Activated T-helper 17 cell treated with anti-CD3 and anti-CD28 coated beads, Interleukin-2, amount 50 U/mL, for 72 hours (primary cell): ENCODE measurements around the gene GPR108. TPM values are rescaled to one million over a fixed set of nuclear protein-coding genes. Genes with fewer than 3 reads are reported as not detected.
"Not testable (repeated sequence)": the region's sequence is repeated elsewhere in the genome, so short reads cannot be mapped to it uniquely, and the experiment has no call there.

Experiments used
- ATAC-seq: fragments of 150-1000 bp; cut with Tn5 transposase; replicated peaks from 2 replicates; pipeline ENCODE4 v1.10.0; 2021; ENCODE audit warnings: mild to moderate bottlenecking, moderate library complexity
- H3K27ac Mint-ChIP-seq: one replicate; pipeline ENCODE4 v1.8.0; 2022; ENCODE audit warnings: mixed read lengths
- H3K27me3 Mint-ChIP-seq: one replicate; pipeline ENCODE4 v1.8.0; 2022; ENCODE audit warnings: mixed read lengths
- H3K36me3 Mint-ChIP-seq: one replicate; pipeline ENCODE4 v1.8.0; 2022; ENCODE audit warnings: low read depth, mild to moderate bottlenecking, mixed read lengths
- H3K4me1 Mint-ChIP-seq: one replicate; pipeline ENCODE4 v1.8.0; 2022; ENCODE audit warnings: mixed read lengths
- H3K4me3 Mint-ChIP-seq: one replicate; pipeline ENCODE4 v1.8.0; 2022; ENCODE audit warnings: mild to moderate bottlenecking, mixed read lengths
- H3K9me3 Mint-ChIP-seq: one replicate; pipeline ENCODE4 v1.8.0; 2022; ENCODE audit warnings: mixed read lengths
- total RNA-seq, 2 donors: library from RNA; stranded (reverse); gene quantifications; one replicate each; pipeline ENCODE4 v1.2.3, GENCODE V29; 2022

GPR108 gene
- total RNA-seq, 2 donors from 2014 or later, result 49.8 to 64.7 TPM

GRCh38 chr19:6750062-6750461 is 12.7 kb upstream of the GPR108 start:
- H3K36me3 Mint-ChIP-seq, result peaks cover 94% of the 10 kb centered on the region
- ATAC-seq, result no peak
- H3K27me3 Mint-ChIP-seq, result no peaks in the 10 kb centered on the region
- H3K4me1 Mint-ChIP-seq, result peaks cover 10% of the 10 kb centered on the region
- H3K4me3 Mint-ChIP-seq, result no peak overlapping the region
- H3K27ac Mint-ChIP-seq, result no peak overlapping the region
- H3K9me3 Mint-ChIP-seq, result no peaks in the 10 kb centered on the region

- H3K4me3 Mint-ChIP-seq, ATAC-seq, H3K4me1 Mint-ChIP-seq, H3K27ac Mint-ChIP-seq, H3K9me3 Mint-ChIP-seq, H3K27me3 Mint-ChIP-seq: not testable (repeated sequence)
- H3K36me3 Mint-ChIP-seq, result peaks cover 98% of the 10 kb centered on the region
These were observed 11.2 kb upstream of the GPR108 start for GRCh38 chr19:6748543-6748942.

- Mint-ChIP-seq H3K36me3 (peaks cover 99% of the 10 kb centered on the region), H3K27me3 (no peaks in the 10 kb centered on the region), H3K4me1 (peaks cover 5% of the 10 kb centered on the region), H3K27ac (no peak overlapping the region), H3K4me3 (no peak overlapping the region), H3K9me3 (no peaks in the 10 kb centered on the region)
- no peak for ATAC-seq
These were observed 8.6 kb upstream of the GPR108 start for GRCh38 chr19:6745965-6746364.

GRCh38 chr19:6744381-6745301 is 7.3 kb upstream of the GPR108 start:
- peaks cover 94% of the 10 kb centered on the region for H3K36me3 Mint-ChIP-seq
- peaks cover 5% of the 10 kb centered on the region for H3K4me1 Mint-ChIP-seq
- ATAC-seq, result no peak

GRCh38 chr19:6743714-6744380 is 6.5 kb upstream of the GPR108 start:
- no peak for ATAC-seq
- Mint-ChIP-seq H3K36me3 (peaks cover 86% of the 10 kb centered on the region), H3K27me3 (no peaks in the 10 kb centered on the region), H3K9me3 (no peaks in the 10 kb centered on the region), H3K27ac (no peak overlapping the region), H3K4me3 (no peak overlapping the region), H3K4me1 (peaks cover 10% of the 10 kb centered on the region)

More at GRCh38 chr19:6744381-6745301, 7.3 kb upstream of the GPR108 start:
- Mint-ChIP-seq H3K27ac (no peak overlapping the region), H3K27me3 (no peaks in the 10 kb centered on the region), H3K9me3 (no peaks in the 10 kb centered on the region), H3K4me3 (no peak overlapping the region)

- H3K36me3 Mint-ChIP-seq, result peaks cover 78% of the 10 kb centered on the region
- peaks cover 17% of the 10 kb centered on the region for H3K4me1 Mint-ChIP-seq
- H3K4me3 Mint-ChIP-seq, result no peak overlapping the region
- H3K27ac Mint-ChIP-seq, result no peak overlapping the region
- no peaks in the 10 kb centered on the region for H3K27me3 Mint-ChIP-seq
- no peaks in the 10 kb centered on the region for H3K9me3 Mint-ChIP-seq
- no peak for ATAC-seq
These were observed 5.7 kb upstream of the GPR108 start for GRCh38 chr19:6743066-6743465.

GRCh38 chr19:6740589-6741343 is 3.4 kb upstream of the GPR108 start:
- no peaks in the 10 kb centered on the region for H3K27me3 Mint-ChIP-seq
- ATAC-seq, result no peak
- peak overlapping the region; percentile 94 for H3K4me3 Mint-ChIP-seq
- peak overlapping the region; percentile 46 for H3K27ac Mint-ChIP-seq
- no peaks in the 10 kb centered on the region for H3K9me3 Mint-ChIP-seq
- H3K36me3 Mint-ChIP-seq, result peaks cover 71% of the 10 kb centered on the region
- peaks cover 28% of the 10 kb centered on the region for H3K4me1 Mint-ChIP-seq

GRCh38 chr19:6739883-6740588 is 2.7 kb upstream of the GPR108 start:
- Mint-ChIP-seq H3K27ac (no peak overlapping the region), H3K4me3 (peak overlapping the region; percentile 94), H3K36me3 (peaks cover 64% of the 10 kb centered on the region), H3K9me3 (no peaks in the 10 kb centered on the region), H3K4me1 (peaks cover 23% of the 10 kb centered on the region), H3K27me3 (no peaks in the 10 kb centered on the region)
- ATAC-seq, result no peak

- peak within 1 kb of the TSS; percentile 96 for H3K27ac Mint-ChIP-seq
- ATAC-seq, result peak; percentile 2
- H3K9me3 Mint-ChIP-seq, result no peaks in the 10 kb centered on the region
- H3K27me3 Mint-ChIP-seq, result no peaks in the 10 kb centered on the region
- H3K4me3 Mint-ChIP-seq, result peak within 1 kb of the TSS; percentile 94
- H3K4me1 Mint-ChIP-seq, result peaks cover 23% of the 10 kb centered on the region
- H3K36me3 Mint-ChIP-seq, result peaks cover 61% of the 10 kb centered on the region
These were observed 2.1 kb upstream of the GPR108 start, which contains the start of gene TRIP10 for GRCh38 chr19:6739390-6739882. Gene TRIP10, plus strand, starts transcription at chr19:6739680. Its CDS starts 82 bp downstream, at chr19:6739762.

GRCh38 chr19:6738787-6739389 is 1.5 kb upstream of the GPR108 start:
- H3K4me3 Mint-ChIP-seq, result peak overlapping the region; percentile 94
- no peaks in the 10 kb centered on the region for H3K27me3 Mint-ChIP-seq
- no peaks in the 10 kb centered on the region for H3K9me3 Mint-ChIP-seq
- peak overlapping the region; percentile 96 for H3K27ac Mint-ChIP-seq
- H3K36me3 Mint-ChIP-seq, result peaks cover 59% of the 10 kb centered on the region
- peaks cover 23% of the 10 kb centered on the region for H3K4me1 Mint-ChIP-seq
- no peak for ATAC-seq

GRCh38 chr19:6737873-6738786 is 750 bp upstream of the GPR108 start:
- Mint-ChIP-seq H3K27ac (peak overlapping the region; percentile 96), H3K4me3 (peak overlapping the region; percentile 94), H3K4me1 (peaks cover 23% of the 10 kb centered on the region), H3K9me3 (no peaks in the 10 kb centered on the region), H3K36me3 (peaks cover 56% of the 10 kb centered on the region), H3K27me3 (no peaks in the 10 kb centered on the region)
- peak; percentile 20 for ATAC-seq

GRCh38 chr19:6736917-6737283 is 480 bp downstream of the GPR108 start:
- Mint-ChIP-seq H3K27ac (peak overlapping the region; percentile 96), H3K9me3 (no peaks in the 10 kb centered on the region)
- no peak for ATAC-seq

More at GRCh38 chr19:6736917-6737283, 480 bp downstream of the GPR108 start:
- Mint-ChIP-seq H3K4me3 (peak overlapping the region; percentile 94), H3K4me1 (peaks cover 23% of the 10 kb centered on the region), H3K27me3 (no peaks in the 10 kb centered on the region), H3K36me3 (peaks cover 55% of the 10 kb centered on the region)
